ENCODE measurements around the gene CDIPT. TPM values are rescaled to one million over a fixed set of nuclear protein-coding genes. Genes with fewer than 3 reads are reported as not detected.

Gene CDIPT
- total RNA-seq, 4 donors from 2014 or later, result 79.3 to 122 (median 99.3) TPM

DNA sequence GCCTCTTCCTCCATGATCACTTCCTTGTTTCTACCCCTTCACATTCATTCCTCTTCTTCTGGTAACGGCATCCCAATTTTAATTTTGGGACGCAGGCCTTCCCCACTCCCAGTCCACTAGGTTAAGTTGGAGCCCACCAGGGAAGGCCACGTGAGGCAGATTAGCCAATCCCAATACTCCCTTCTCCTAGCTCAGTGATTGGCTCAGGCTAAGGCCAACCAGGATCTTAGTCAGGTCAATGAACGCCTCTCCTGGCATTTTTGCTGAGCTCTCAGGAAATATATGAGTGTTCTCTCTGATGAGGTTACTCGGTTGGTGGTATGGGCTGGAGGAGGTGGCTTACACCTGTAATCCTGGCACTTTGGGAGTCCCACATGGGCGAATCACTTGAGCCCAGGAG is 21.0 kb upstream of the CDIPT start:
- Histone ChIP-seq H3K36me3 (no peaks in the 10 kb centered on the region), H3K27ac (no peak overlapping the region), H3K27me3 (no peaks in the 10 kb centered on the region), H3K4me1 (no peaks in the 10 kb centered on the region), H3K9me3 (no peaks in the 10 kb centered on the region), H3K4me3 (replicated peaks in 1 of 3) (no peak overlapping the region)
- TF ChIP-seq POLR2A (IDR thresholded peaks at IDR 0.05), result no peak
- TF ChIP-seq, protein P1, sequence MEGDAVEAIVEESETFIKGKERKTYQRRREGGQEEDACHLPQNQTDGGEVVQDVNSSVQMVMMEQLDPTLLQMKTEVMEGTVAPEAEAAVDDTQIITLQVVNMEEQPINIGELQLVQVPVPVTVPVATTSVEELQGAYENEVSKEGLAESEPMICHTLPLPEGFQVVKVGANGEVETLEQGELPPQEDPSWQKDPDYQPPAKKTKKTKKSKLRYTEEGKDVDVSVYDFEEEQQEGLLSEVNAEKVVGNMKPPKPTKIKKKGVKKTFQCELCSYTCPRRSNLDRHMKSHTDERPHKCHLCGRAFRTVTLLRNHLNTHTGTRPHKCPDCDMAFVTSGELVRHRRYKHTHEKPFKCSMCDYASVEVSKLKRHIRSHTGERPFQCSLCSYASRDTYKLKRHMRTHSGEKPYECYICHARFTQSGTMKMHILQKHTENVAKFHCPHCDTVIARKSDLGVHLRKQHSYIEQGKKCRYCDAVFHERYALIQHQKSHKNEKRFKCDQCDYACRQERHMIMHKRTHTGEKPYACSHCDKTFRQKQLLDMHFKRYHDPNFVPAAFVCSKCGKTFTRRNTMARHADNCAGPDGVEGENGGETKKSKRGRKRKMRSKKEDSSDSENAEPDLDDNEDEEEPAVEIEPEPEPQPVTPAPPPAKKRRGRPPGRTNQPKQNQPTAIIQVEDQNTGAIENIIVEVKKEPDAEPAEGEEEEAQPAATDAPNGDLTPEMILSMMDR (IDR thresholded peaks at IDR 0.05), result no peak
- intact Hi-C loops (cut with DNase I), result no loop called here
- WGBS, 2 donors, result 78 to 90% methylated on average over 6 of the region's 6 CpGs
- no peak for DNase-seq

DNA sequence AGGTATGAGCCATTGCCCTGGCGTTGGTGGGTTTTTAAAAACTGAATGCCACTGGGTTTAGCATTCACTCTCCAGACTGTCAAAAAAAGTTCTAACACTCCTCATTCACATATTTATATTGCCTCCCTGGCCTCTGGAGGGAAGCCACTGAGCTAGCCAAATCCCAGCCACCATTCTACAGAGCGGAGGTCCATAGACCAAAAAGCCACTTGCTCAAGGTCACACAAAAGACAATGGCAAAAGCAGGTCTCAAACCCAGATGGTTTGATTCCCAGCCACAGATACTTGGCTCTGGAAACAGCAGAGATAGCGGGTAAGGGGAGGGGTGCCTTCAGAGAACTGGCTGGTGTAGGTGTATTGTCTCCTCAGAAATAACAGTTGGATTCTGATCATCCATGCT is 18.0 kb upstream of the CDIPT start:
- peaks cover 0 to 7% of the 10 kb centered on the region in 2 donors for H3K4me1 ChIP-seq
- WGBS, 2 donors, result 80 to 91% methylated on average over 3 of the region's 3 CpGs
- no peak overlapping the region for H3K4me3 ChIP-seq (replicated peaks in 1 of 3)
- H3K27me3 ChIP-seq, result peaks cover 14% of the 10 kb centered on the region
- H3K36me3 ChIP-seq, result no peaks in the 10 kb centered on the region
- H3K27ac ChIP-seq, result no peak overlapping the region
- intact Hi-C loops (cut with DNase I), result no loop called here
- TF ChIP-seq POLR2A (IDR thresholded peaks at IDR 0.05), result no peak
- TF ChIP-seq, protein P1 (IDR thresholded peaks at IDR 0.05), result no peak
- no peak for DNase-seq
- no peaks in the 10 kb centered on the region for H3K9me3 ChIP-seq

DNA sequence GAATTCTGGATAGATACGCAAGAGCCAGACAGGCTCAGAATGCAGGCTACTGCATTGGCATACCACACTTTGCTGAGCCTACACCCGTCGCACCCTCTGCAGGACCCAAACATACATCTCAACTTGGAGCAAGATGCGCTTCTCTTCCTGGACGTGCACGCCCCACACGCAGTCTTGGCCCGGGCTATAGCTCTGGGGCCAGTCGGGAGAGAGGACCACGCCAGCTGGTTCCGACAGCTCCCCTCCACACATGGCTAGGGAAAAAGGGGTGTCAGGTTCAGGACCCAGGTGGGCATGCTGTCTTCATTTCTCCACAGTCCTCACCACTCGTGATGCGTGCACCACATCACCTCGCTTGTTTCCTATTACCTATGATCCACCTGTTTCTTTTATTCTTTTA is 15.1 kb upstream of the CDIPT start:
- Histone ChIP-seq H3K27me3 (peaks cover 14% of the 10 kb centered on the region), H3K36me3 (no peaks in the 10 kb centered on the region), H3K9me3 (no peaks in the 10 kb centered on the region), H3K27ac (no peak overlapping the region), H3K4me1 (peaks cover 0 to 7% of the 10 kb centered on the region in 2 donors), H3K4me3 (replicated peaks in 1 of 3) (no peak overlapping the region)
- intact Hi-C loops (cut with DNase I), result no loop called here
- WGBS, 2 donors, result 89 to 93% methylated on average over 14 of the region's 14 CpGs
- TF ChIP-seq POLR2A (IDR thresholded peaks at IDR 0.05), result no peak
- TF ChIP-seq, protein P1 (IDR thresholded peaks at IDR 0.05), result no peak
- no peak for DNase-seq

DNA sequence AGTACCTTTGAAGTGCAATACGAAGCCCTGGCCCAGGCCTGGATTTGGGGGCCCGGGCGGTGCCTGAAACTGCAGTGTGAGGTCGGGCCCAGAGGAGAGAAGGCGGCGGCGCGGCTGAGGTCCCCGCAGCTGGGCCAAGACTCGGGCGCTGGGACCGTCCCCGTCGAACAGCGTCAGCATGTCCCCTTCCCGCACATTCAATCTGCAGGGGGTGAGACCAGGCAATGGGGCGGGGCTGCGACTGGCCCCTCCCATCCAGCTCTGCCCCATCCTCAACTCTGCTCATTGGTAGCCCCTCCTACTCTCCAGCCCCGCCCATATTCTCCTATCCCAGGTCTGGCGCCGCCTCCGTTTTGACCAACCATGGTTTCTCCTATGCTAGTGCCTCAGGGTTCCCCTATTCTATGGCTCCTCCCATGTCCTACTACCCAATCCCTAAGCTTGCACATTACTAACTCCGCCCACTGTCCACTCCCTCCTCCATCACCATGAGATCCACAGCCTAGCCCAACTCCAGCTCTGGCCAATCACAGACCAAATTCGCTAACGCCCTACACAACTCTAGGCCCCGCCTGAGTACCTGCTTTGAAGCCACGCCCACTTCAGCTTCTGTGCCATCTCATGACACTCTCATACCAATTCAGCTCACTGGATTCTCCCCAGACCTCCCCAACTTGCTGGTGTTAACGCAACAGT is 14.4 kb upstream of the CDIPT start:
- Histone ChIP-seq H3K9me3 (no peaks in the 10 kb centered on the region), H3K4me3 (replicated peaks in 1 of 3) (no peak overlapping the region), H3K4me1 (peaks cover 0 to 7% of the 10 kb centered on the region in 2 donors), H3K36me3 (no peaks in the 10 kb centered on the region), H3K27me3 (peaks cover 14% of the 10 kb centered on the region), H3K27ac (no peak overlapping the region)
- peak in 1 of 2 donors; percentile 12 for DNase-seq
- WGBS, 2 donors, result 11 to 12% methylated on average over 13 to 19 of the region's 28 CpGs
- TF ChIP-seq POLR2A (IDR thresholded peaks at IDR 0.05), result no peak
- TF ChIP-seq, protein P1 (IDR thresholded peaks at IDR 0.05), result no peak
- intact Hi-C loops (cut with DNase I), result no loop called here

DNA sequence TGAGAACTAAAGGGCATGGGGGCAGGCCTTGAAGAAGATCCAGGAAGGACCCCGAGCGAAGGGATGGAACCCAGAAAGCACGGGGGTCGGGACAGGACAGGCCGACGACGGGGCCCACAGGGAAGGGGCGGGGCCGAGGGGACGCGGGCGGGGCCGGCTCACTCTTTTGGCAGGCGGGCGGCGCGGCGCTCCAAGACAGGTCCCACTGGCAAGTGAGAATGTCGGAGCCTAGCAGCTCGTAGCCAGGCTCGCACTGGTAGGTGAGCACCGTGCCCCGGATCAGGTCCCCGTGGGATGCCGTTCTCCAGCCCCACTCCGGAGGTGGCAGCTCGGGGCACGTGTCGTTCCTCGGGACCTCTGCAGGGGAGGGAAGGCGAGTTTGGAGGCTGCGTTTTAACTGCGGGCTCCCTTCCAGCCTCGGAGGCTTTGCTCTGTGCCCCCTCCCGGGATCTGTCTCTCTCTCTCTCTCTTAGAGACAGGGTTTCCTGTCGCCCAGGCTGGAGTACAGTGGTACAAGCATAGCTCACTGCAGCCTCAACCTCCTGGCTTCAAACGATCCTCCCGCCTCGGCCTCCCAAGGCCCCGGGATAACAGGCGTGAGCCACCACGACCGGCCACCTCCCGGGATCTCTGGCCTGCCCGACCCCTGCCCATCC is 13.7 kb upstream of the CDIPT start:
- no peak for TF ChIP-seq POLR2A (IDR thresholded peaks at IDR 0.05)
- TF ChIP-seq, protein P1 (IDR thresholded peaks at IDR 0.05), result no peak
- no peak overlapping the region for H3K4me3 ChIP-seq (replicated peaks in 1 of 3)
- no peaks in the 10 kb centered on the region for H3K36me3 ChIP-seq
- intact Hi-C loops (cut with DNase I), result no loop called here
- WGBS, 2 donors, result 3 to 7% methylated on average over 22 to 29 of the region's 45 CpGs
- H3K27me3 ChIP-seq, result peaks cover 14% of the 10 kb centered on the region
- no peak overlapping the region for H3K27ac ChIP-seq
- peaks cover 0 to 7% of the 10 kb centered on the region in 2 donors for H3K4me1 ChIP-seq
- H3K9me3 ChIP-seq, result no peaks in the 10 kb centered on the region
- no peak for DNase-seq
